ENCODE results near the gene STAP2.
"Not testable (repeated sequence)": the region's sequence is repeated elsewhere in the genome, so short reads cannot be mapped to it uniquely, and the experiment has no call there.

The STAP2 gene

DNA sequence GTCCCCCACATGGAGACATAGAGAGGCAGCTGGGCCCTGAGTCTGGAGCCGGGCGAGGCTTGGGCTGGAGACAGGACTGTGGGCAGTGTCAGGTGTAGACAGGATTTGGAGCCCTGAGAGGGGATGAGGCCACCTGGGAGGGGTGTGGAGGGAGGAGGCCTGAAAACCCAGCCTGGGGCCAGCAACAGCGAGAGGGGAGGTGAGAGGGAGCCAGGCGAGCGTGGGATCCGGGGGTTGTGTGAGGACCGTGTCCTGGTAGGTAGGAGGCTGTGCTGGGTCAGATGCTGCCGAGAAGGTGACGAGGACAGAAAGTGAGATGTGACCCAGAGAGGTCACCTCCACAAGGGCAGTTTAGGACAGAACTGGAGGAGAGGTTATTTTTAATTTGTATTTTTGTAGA is 12.1 kb upstream of the STAP2 start:
- H3K9me3 ChIP-seq (ENCODE audit: insufficient read depth, low read length): no peaks in the 10 kb centered on the region
- no peak overlapping the region for H2AFZ ChIP-seq (ENCODE audit: low read depth, low read length, severe bottlenecking)
- no peaks in the 10 kb centered on the region for H4K20me1 ChIP-seq (ENCODE audit: low read depth, low read length)
- H3K9me2 ChIP-seq (replicated peaks; ENCODE audit: insufficient read depth, low read length): no peaks in the 10 kb centered on the region
- no peaks in the 10 kb centered on the region for H3K79me2 ChIP-seq (ENCODE audit: insufficient read depth, low read length)
- no peaks in the 10 kb centered on the region for H3K36me3 ChIP-seq (ENCODE audit: low read length)
- no peak for TF ChIP-seq EZH2phosphoT487 (conservative IDR thresholded peaks at IDR 0.05; ENCODE audit: low read length)
- TF ChIP-seq, protein P1, sequence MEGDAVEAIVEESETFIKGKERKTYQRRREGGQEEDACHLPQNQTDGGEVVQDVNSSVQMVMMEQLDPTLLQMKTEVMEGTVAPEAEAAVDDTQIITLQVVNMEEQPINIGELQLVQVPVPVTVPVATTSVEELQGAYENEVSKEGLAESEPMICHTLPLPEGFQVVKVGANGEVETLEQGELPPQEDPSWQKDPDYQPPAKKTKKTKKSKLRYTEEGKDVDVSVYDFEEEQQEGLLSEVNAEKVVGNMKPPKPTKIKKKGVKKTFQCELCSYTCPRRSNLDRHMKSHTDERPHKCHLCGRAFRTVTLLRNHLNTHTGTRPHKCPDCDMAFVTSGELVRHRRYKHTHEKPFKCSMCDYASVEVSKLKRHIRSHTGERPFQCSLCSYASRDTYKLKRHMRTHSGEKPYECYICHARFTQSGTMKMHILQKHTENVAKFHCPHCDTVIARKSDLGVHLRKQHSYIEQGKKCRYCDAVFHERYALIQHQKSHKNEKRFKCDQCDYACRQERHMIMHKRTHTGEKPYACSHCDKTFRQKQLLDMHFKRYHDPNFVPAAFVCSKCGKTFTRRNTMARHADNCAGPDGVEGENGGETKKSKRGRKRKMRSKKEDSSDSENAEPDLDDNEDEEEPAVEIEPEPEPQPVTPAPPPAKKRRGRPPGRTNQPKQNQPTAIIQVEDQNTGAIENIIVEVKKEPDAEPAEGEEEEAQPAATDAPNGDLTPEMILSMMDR (IDR thresholded peaks at IDR 0.05; ENCODE audit: insufficient read depth, low read length, poor library complexity, severe bottlenecking): no peak
- H3K27me3 ChIP-seq (ENCODE audit: low read length): no peaks in the 10 kb centered on the region
- H3K4me2 ChIP-seq (ENCODE audit: low read depth, low read length, poor library complexity, severe bottlenecking): no peak overlapping the region
- H3K27ac ChIP-seq (ENCODE audit: low read depth, low read length): no peak overlapping the region
- no peak overlapping the region for H3K4me3 ChIP-seq (ENCODE audit: insufficient read depth, low read length, poor library complexity, severe bottlenecking)
- H3K9ac ChIP-seq (ENCODE audit: low read length): no peak overlapping the region
- H3F3A ChIP-seq (ENCODE audit: insufficient read depth): no peaks in the 10 kb centered on the region

DNA sequence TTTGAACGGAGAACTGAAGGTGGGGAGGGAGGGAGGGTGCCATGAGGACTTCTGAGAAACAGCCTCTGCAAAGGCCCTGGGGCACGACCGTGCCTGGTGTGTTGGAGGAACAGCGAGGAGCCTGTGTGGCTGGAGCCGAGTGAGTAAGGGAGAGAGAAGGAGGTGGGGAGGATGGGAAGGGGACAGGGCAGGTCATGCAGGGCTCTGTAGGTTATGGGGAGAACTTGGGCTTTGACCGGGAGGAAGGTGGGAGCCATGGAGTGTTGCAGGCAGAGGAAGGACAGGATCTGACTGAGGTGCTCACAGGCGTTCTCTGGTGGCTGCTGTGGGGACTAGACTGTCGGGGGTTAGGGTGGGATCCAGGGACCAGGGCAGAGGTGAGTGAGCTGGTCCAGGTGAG is 11.5 kb upstream of the STAP2 start:
- Histone ChIP-seq H3K27me3 (ENCODE audit: low read length) (no peaks in the 10 kb centered on the region), H3K27ac (ENCODE audit: low read depth, low read length) (no peak overlapping the region), H4K20me1 (ENCODE audit: low read depth, low read length) (no peaks in the 10 kb centered on the region), H3K9ac (ENCODE audit: low read length) (no peak overlapping the region), H3K9me3 (ENCODE audit: insufficient read depth, low read length) (no peaks in the 10 kb centered on the region), H3K79me2 (ENCODE audit: insufficient read depth, low read length) (no peaks in the 10 kb centered on the region), H2AFZ (ENCODE audit: low read depth, low read length, severe bottlenecking) (no peak overlapping the region), H3K4me2 (ENCODE audit: low read depth, low read length, poor library complexity, severe bottlenecking) (no peak overlapping the region), H3K36me3 (ENCODE audit: low read length) (no peaks in the 10 kb centered on the region), H3F3A (ENCODE audit: insufficient read depth) (no peaks in the 10 kb centered on the region), H3K9me2 (replicated peaks; ENCODE audit: insufficient read depth, low read length) (no peaks in the 10 kb centered on the region), H3K4me3 (ENCODE audit: insufficient read depth, low read length, poor library complexity, severe bottlenecking) (no peak overlapping the region)
- TF ChIP-seq, protein P1 (IDR thresholded peaks at IDR 0.05; ENCODE audit: insufficient read depth, low read length, poor library complexity, severe bottlenecking): no peak
- TF ChIP-seq EZH2phosphoT487 (conservative IDR thresholded peaks at IDR 0.05; ENCODE audit: low read length): no peak

DNA sequence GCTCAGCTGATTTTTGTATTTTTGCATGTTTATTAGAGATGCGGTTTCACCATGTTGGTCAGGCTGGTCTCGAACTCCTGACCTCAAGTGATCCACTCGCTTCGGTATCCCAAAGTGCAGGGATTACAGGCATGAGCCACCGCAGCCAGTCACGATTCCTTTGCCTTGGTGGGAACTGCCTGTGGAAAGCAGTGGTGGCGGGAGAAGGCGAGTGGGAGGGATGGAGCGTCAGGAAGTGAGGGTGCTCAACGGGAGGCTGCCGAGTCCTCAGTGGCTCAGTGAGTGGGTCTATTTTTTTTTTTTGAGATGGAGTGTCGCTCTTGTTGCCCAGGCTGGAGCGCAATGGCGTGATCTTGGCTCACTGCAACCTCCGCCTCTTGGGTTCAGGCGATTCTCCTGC is 10.6 kb upstream of the STAP2 start:
- not testable (repeated sequence) for H4K20me1 ChIP-seq (ENCODE audit: low read depth, low read length); H3K79me2 ChIP-seq (ENCODE audit: insufficient read depth, low read length); H3K9ac ChIP-seq (ENCODE audit: low read length); H3K4me3 ChIP-seq (ENCODE audit: insufficient read depth, low read length, poor library complexity, severe bottlenecking); H3K36me3 ChIP-seq (ENCODE audit: low read length); H3K9me2 ChIP-seq (replicated peaks; ENCODE audit: insufficient read depth, low read length); H3F3A ChIP-seq (ENCODE audit: insufficient read depth); H2AFZ ChIP-seq (ENCODE audit: low read depth, low read length, severe bottlenecking); H3K27ac ChIP-seq (ENCODE audit: low read depth, low read length); H3K9me3 ChIP-seq (ENCODE audit: insufficient read depth, low read length); H3K4me2 ChIP-seq (ENCODE audit: low read depth, low read length, poor library complexity, severe bottlenecking); H3K27me3 ChIP-seq (ENCODE audit: low read length)

DNA sequence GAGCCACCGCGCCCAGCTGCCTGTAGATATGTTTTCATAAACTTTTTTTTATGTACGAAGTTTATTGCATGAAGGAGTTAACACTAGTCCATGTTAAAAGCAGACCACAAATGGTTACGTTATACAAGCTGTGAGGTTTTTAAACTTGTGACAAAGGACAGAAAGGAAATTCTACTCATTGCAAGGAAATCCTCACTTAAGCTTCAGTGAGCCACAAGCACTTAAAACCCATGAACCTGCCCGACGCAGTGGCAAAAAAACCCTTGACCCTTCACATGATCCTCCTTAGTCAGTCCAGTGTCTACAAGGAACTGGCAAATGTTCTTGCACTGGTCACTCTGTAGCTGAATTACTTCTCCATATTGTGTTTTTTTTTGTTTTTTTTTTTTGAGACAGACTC is 8.9 kb upstream of the STAP2 start:
- Histone ChIP-seq H3K4me3 (ENCODE audit: insufficient read depth, low read length, poor library complexity, severe bottlenecking) (no peak overlapping the region), H3K9me3 (ENCODE audit: insufficient read depth, low read length) (no peaks in the 10 kb centered on the region), H4K20me1 (ENCODE audit: low read depth, low read length) (no peaks in the 10 kb centered on the region), H3K36me3 (ENCODE audit: low read length) (no peaks in the 10 kb centered on the region), H2AFZ (ENCODE audit: low read depth, low read length, severe bottlenecking) (no peak overlapping the region), H3K27me3 (ENCODE audit: low read length) (no peaks in the 10 kb centered on the region), H3F3A (ENCODE audit: insufficient read depth) (no peaks in the 10 kb centered on the region), H3K9me2 (replicated peaks; ENCODE audit: insufficient read depth, low read length) (no peaks in the 10 kb centered on the region), H3K9ac (ENCODE audit: low read length) (no peak overlapping the region), H3K79me2 (ENCODE audit: insufficient read depth, low read length) (no peaks in the 10 kb centered on the region), H3K27ac (ENCODE audit: low read depth, low read length) (no peak overlapping the region), H3K4me2 (ENCODE audit: low read depth, low read length, poor library complexity, severe bottlenecking) (no peak overlapping the region)
- TF ChIP-seq, protein P1 (IDR thresholded peaks at IDR 0.05; ENCODE audit: insufficient read depth, low read length, poor library complexity, severe bottlenecking): no peak
- no peak for TF ChIP-seq EZH2phosphoT487 (conservative IDR thresholded peaks at IDR 0.05; ENCODE audit: low read length)
